ENCODE data around the gene ARPC4. TPM values are rescaled to one million over a fixed set of nuclear protein-coding genes. Genes with fewer than 3 reads are reported as not detected.

The ARPC4 gene
- total RNA-seq, 1 donor from 2014 or later, result 166 TPM

- no peak for DNase-seq (ENCODE audit: low spot score)
Measured at GRCh38 chr3:9793161-9793781, 389 bp downstream of the ARPC4 start.

DNA sequence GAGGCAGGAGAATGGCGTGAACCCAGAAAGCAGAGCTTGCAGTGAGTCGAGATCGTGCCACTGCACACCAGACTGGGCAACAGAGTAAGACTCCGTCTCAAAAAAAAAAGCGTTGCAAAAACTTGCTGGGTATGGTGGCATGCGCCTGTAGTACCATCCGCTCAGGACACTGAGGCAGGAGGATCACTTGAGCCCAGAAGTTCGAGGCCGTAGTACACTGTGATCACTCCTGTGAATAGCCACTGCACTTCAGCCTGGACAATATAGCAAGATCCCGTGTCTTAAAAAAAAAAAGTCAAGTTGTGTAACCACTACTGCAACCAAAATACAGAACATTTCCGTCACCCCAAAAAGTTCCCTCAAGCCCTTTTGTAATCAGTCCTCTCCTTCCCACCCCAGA lies 1.5 kb downstream of the ARPC4 start:
- DNase-seq (ENCODE audit: low spot score), result no peak

- DNase-seq (ENCODE audit: low spot score), result no peak
Measured at GRCh38 chr3:9795207-9795606, 2.3 kb downstream of the ARPC4 start.

DNA sequence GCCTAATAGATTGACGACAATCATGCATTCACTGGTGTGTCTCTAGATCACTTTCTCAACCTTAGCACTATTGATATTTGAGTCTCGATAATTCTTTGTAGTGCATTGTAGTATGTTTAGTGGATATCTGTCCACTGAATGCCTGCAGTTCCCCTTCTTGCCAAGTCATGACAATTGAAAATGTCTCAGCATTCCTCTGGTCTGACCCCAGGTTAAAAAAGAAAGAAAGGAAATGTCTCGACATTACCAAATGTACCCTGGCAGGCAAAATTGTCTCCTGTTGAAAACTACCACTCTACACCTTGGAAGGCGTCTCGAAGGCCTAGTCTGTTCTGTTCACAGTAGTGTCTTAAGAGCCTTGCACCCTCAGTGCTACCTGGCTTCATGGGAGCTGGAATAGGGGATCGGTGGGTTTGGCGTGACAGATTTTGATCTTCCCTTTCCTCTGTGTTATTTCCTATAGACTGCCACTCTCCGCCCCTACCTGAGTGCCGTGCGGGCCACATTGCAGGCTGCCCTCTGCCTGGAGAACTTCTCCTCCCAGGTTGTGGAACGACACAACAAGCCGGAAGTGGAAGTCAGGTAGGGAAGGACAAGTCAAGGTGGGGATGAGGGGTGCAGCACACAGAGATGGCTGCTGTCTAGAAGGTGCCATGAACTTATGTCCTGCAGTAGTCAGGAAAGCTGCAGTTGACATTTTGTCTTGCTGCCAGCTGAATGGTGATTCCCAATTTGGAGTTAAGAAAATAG lies 4.5 kb downstream of the ARPC4 start:
- DNase-seq (ENCODE audit: low spot score), result no peak

- no peak for DNase-seq (ENCODE audit: low spot score)
Measured at GRCh38 chr3:9800529-9800928, 7.6 kb downstream of the ARPC4 start.

DNA sequence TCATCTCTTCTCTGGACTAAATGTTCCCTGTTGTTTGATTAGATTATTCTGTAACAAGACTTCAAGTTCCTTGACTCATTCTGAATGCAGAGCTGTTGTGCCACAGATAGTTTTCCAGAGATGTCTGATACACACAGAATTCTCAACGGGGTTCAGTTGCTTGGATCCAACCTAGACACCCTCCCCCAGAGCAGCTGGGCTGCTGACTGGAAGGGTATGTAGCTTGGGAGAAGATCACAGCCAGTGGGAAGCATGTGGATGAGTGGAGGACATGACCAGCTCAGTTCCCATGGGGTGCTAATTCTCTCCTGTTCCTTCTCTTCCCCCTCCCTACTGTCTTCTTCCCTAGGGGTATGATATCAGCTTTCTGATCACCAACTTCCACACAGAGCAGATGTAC lies 10.6 kb downstream of the ARPC4 start:
- DNase-seq (ENCODE audit: low spot score), result no peak

DNA sequence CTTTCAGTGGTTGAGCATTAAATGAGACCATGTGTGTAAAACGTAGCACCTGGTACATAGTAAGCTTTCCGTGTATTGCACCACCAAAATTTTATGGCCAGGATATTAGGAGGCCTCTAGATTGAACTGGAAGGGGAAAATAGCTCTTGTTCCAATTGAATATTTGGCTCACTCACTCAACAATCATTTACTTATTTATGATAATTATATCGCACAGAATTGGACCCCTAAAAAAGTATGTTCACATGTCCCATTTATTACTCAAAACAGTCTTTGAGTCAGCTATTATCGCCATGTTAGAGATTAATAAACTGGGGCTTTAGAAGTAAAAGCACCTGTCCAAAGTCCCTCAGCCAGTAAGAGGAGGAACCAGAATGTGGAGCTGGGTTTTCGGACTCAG lies 12.1 kb downstream of the ARPC4 start:
- no peak for DNase-seq (ENCODE audit: low spot score)

- no peak for DNase-seq (ENCODE audit: low spot score)
Measured at GRCh38 chr3:9806137-9806536, 13.3 kb downstream of the ARPC4 start.

DNA sequence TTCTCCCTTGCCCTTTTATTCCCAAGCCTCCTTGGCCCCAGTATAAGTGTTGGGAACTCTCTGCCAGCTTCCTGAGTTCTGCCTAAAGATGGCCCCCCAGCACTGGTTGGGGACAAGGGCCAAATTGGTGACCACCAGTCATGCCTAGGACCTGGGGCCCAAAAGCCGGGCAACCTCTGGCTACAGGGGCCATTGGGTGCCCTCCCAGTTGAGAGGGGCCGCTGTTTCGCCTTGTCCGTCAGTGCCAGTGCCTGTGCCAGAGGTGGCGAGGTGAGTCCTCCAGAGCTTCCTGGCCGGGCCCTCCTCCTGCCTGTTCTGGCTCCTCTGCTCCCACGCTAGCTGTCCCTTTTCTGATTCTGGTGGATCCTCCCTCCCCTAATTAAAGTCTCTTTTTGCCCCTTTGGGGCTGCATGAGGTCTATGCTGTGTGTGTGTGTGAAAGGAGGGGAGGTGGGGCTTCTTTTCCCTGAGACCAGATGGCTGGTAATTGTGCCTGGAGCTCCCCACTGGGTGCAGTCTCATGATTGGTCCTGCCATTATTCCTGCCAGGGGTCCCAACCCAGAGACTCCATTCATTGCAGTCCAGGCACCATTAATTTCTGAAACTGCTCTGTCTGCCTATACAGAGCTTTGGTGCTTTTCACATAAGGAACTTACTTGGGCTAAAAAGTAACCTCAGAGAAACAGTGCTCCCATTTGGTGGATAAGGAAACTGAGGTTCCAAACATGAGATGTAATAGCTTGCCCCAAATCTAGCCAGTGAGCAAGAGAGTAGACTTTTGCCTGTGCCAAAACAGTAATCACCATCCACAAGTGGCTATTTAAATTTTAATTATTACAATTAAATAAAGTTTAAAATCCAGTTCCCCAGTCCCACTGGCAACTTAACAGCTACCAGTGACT lies 14.1 kb downstream of the ARPC4 start:
- DNase-seq (ENCODE audit: low spot score), result no peak

DNA sequence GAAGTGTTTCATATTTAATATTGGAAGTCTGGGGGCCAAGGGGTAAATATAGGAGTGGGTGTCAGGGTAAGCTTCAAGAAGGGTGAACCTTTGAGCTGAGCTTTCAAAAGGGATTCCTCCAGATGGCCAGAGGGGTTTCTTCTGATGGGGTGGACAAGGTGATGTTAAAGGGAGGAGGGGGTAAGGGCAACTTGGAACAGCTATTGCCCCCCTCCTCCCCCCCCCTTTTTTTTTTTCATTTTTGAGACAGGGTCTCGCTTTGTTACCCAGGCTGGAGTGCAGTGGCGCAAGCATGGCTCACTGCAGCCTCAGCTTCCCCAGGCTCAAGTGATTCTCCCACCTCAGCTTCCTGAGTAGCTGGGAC lies 15.1 kb downstream of the ARPC4 start:
- no peak for DNase-seq (ENCODE audit: low spot score)

DNA sequence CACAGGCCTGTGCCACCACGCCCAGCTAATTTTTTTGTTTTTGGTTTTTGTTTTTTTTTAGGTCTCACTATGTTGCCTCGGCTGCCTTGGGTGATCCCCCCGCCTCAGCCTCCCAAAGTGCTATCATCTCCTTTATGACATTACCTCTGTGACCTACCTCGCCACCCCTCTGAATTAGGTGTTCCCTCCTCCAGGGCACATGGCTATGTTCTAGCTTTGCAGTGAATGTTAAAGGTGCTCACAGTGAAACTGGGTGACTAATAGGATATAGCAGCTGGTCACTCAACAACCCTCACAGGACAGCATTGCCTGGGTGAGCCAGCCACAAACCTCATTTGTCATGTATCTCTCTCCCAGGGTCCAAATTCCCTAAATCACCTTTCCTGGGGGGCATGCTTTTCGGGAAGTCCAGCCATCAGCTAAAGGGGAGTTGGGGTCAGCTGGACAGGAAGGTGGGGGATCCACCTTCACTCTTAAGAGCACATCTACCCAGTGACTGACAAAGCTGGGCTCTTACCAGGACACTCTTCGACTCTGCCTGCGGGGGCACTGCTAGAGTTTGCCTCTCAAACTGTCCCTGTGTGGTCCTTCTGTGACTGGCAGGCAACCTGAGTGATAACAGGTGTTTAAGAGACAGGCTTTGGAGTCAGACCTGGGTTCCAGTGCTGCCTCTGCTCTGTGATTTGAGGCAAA lies 15.6 kb downstream of the ARPC4 start:
- no peak for DNase-seq (ENCODE audit: low spot score)

- DNase-seq (ENCODE audit: low spot score), result no peak
Measured at GRCh38 chr3:9809239-9809614, 16.3 kb downstream of the ARPC4 start.

- peak; percentile 78 for DNase-seq (ENCODE audit: low spot score)
Measured at GRCh38 chr3:9809615-9810432, 16.9 kb downstream of the ARPC4 start, which contains the start of gene TTLL3. TSS of gene TTLL3 (plus strand) at chr3:9810262. CDS start at chr3:9810662, 400 bp downstream.

DNA sequence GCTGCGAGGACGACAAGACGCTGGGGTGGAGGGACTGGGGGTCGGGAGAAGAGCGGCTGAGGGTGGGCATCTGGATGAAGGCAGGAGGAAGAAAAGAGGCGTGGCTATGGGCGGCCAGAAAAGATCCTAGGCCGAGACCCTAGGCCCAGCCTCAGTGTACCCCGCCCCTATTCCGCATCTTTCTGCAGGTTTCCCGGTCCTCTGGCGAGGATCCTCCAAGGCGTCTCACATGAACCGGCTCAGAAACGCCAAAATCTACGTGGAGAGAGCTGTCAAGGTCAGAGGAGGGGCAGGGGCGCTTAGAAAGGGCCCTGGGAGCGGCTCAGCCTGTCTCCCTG lies 17.5 kb downstream of the ARPC4 start:
- DNase-seq (ENCODE audit: low spot score), result no peak

DNA sequence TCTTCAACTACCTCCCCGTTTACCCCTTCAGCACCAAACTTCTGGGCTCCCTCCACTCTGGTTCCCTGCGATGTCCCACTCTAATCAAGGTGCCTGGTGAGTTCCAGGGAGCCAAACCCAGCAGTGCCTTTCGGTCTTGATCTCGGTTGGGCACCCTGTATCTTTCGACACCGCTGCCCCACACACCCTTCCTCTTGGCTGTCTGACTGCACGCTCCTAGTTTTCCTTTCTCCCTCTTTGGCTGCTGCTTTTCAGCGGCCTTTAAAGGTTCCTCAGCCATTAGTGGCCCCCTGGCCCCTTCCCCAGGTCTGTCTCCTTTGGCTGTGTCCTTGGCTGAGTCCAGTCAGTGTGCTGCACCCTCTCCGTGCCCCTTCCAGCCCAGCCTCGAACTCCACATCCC lies 18.0 kb downstream of the ARPC4 start:
- DNase-seq (ENCODE audit: low spot score), result no peak

- DNase-seq (ENCODE audit: low spot score), result no peak
Measured at GRCh38 chr3:9812870-9813483, 20.1 kb downstream of the ARPC4 start.

GRCh38 chr3:9815986-9816385 lies 23.1 kb downstream of the ARPC4 start:
- no peak for DNase-seq (ENCODE audit: low spot score)

GRCh38 chr3:9817436-9817835 lies 24.6 kb downstream of the ARPC4 start:
- no peak for DNase-seq (ENCODE audit: low spot score)

DNA sequence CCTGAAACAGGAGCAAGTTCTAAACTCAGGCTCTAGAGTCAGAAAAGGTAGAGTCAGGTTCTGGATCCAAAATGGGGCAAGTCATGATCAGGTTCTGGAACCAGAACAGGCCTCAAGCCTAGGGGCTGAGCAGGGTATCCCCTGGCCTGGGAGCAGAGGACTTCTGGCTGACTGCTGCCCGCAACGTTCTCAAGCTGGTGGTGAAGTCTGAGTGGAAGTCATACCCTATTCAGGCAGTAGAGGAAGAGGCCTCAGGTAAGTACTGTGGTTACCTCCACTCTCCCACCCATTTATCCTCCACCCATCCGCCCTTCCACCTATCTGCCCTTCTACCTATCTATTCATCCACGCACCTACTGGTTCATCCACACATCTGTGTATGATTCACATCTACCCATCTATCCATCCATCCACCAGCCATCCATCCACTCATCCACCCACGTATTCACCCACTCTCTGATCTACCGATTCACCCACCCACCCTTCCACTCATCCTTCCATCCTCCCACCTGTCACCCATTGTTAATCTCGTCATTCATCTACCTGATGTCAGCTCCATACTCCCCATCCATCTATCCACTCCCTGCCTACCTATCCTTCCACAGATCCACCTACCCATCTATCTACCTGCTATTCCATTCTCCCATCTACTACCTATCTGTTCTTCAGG lies 25.9 kb downstream of the ARPC4 start:
- no peak for DNase-seq (ENCODE audit: low spot score)

DNA sequence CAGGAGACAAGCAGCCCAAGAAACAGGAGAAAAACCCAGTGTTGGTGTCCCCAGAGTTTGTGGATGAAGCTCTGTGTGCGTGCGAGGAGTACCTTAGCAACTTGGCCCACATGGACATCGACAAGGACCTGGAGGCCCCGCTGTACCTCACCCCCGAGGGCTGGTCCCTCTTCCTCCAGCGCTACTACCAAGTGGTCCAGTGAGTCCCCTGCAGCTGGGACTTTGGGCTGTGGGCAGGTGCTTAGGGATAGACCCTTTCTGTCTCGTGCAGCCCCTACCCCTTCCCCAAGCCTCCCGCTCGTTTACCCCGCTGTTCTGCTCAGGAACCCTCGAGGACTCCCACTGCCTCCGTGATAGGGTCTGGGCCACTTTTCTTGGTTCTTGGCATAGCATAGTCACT lies 27.7 kb downstream of the ARPC4 start:
- no peak for DNase-seq (ENCODE audit: low spot score)
